Activated CD4-positive, alpha-beta T cell treated with anti-CD3 and anti-CD28 coated beads for 1 hour (primary cell): ENCODE measurements around the gene HSD17B4.
"Not testable (repeated sequence)": the region's sequence is repeated elsewhere in the genome, so short reads cannot be mapped to it uniquely, and the experiment has no call there.

Experiments used
- DNase-seq: peaks from one replicate; pipeline ENCODE4 v3.0.0-alpha.2; 2020

Gene HSD17B4

GRCh38 chr5:119484884-119485283 is 32.6 kb downstream of the HSD17B4 start:
- DNase-seq, result no peak

GRCh38 chr5:119501671-119502179 is 49.4 kb downstream of the HSD17B4 start:
- no peak for DNase-seq

GRCh38 chr5:119503939-119504338 is 51.6 kb downstream of the HSD17B4 start:
- DNase-seq, result not testable (repeated sequence)

- DNase-seq, result no peak
These were observed 60.0 kb downstream of the HSD17B4 start for GRCh38 chr5:119512277-119512676.

- no peak for DNase-seq
These were observed 62.9 kb downstream of the HSD17B4 start for GRCh38 chr5:119515192-119515591.

- DNase-seq, result not testable (repeated sequence)
These were observed 64.8 kb downstream of the HSD17B4 start for GRCh38 chr5:119517115-119517514.

- DNase-seq, result no peak
These were observed 68.9 kb downstream of the HSD17B4 start for GRCh38 chr5:119521232-119521631.

- no peak for DNase-seq
These were observed 70.5 kb downstream of the HSD17B4 start for GRCh38 chr5:119522841-119523240.

GRCh38 chr5:119524485-119524884 is 72.2 kb downstream of the HSD17B4 start:
- DNase-seq, result no peak

GRCh38 chr5:119527351-119527750 is 75.1 kb downstream of the HSD17B4 start:
- no peak for DNase-seq

GRCh38 chr5:119529811-119530210 is 77.5 kb downstream of the HSD17B4 start:
- no peak for DNase-seq

- DNase-seq, result no peak
These were observed 80.3 kb downstream of the HSD17B4 start for GRCh38 chr5:119532637-119533036.

- DNase-seq, result no peak
These were observed 85.4 kb downstream of the HSD17B4 start for GRCh38 chr5:119537704-119538103.

GRCh38 chr5:119541716-119542115 is 89.4 kb downstream of the HSD17B4 start:
- DNase-seq, result no peak

- DNase-seq, result no peak
These were observed 99.5 kb downstream of the HSD17B4 start for GRCh38 chr5:119551819-119552218.

GRCh38 chr5:119554597-119554996 is 102.3 kb downstream of the HSD17B4 start:
- no peak for DNase-seq

- no peak for DNase-seq
These were observed 118.6 kb downstream of the HSD17B4 start for GRCh38 chr5:119570910-119571309.

GRCh38 chr5:119578937-119579336 is 126.6 kb downstream of the HSD17B4 start:
- DNase-seq, result no peak

GRCh38 chr5:119582987-119583386 is 130.7 kb downstream of the HSD17B4 start:
- DNase-seq, result no peak

GRCh38 chr5:119583684-119584083 is 131.4 kb downstream of the HSD17B4 start:
- no peak for DNase-seq
